MCF 10A (cell line): ENCODE measurements around the gene EFEMP2. TPM values are rescaled to one million over a fixed set of nuclear protein-coding genes. Genes with fewer than 3 reads are reported as not detected.

Experiments
- BruUV-seq: library from RNA; stranded (reverse); fragments of 400-500 nt; replicated peaks from 2 replicates; lab custom pipeline; 2021; lab: Mats Ljungman, UMichigan
- CTCF ChIA-PET: fragments of 300-600 bp; sonication (Branson Sonifier 250); formaldehyde crosslinking; extraction: SDS; loops from one replicate; lab custom pipeline; 2021; ENCODE audit warnings: antibody characterized with exemption, inconsistent platforms; lab: Yijun Ruan, JAX
- POLR2A ChIA-PET: fragments of 300-600, 350-650 bp; sonication (Branson Sonifier 250); formaldehyde crosslinking; extraction: SDS; loops from one replicate; lab custom pipeline; 2020; ENCODE audit warnings: antibody characterized with exemption, inconsistent platforms; lab: Yijun Ruan, JAX
- DNase-seq: peaks from one replicate; pipeline ENCODE4 v3.0.0-alpha.2; 2018; ENCODE audit not compliant: unreplicated experiment
- H3K27ac Mint-ChIP-seq: one replicate; pipeline ENCODE4 v1.8.0; 2022; ENCODE audit warnings: mild to moderate bottlenecking, low read depth, mixed read lengths; ENCODE audit not compliant: unreplicated experiment
- H3K27me3 Mint-ChIP-seq: one replicate; pipeline ENCODE4 v1.8.0; 2022; ENCODE audit warnings: mixed read lengths; ENCODE audit not compliant: insufficient read depth, unreplicated experiment
- H3K36me3 Mint-ChIP-seq: one replicate; pipeline ENCODE4 v1.8.0; 2022; ENCODE audit warnings: mild to moderate bottlenecking, moderate library complexity, mixed read lengths; ENCODE audit not compliant: insufficient read depth, unreplicated experiment
- H3K4me1 Mint-ChIP-seq: one replicate; pipeline ENCODE4 v1.8.0; 2022; ENCODE audit warnings: mixed read lengths; ENCODE audit not compliant: insufficient read depth, unreplicated experiment
- H3K4me3 Mint-ChIP-seq: one replicate; pipeline ENCODE4 v1.8.0; 2022; ENCODE audit warnings: mild to moderate bottlenecking, moderate library complexity, mixed read lengths; ENCODE audit not compliant: unreplicated experiment
- H3K9me3 Mint-ChIP-seq: one replicate; pipeline ENCODE4 v1.8.0; 2022; ENCODE audit warnings: mixed read lengths; ENCODE audit not compliant: unreplicated experiment
- intact Hi-C: fragments of 100-400 bp; cut with micrococcal nuclease; formaldehyde crosslinking; loops from 2 replicates; pipeline ENCODE4 v1.14.1; 2022
- total RNA-seq: library from RNA; stranded (reverse); gene quantifications from 2 replicates; pipeline ENCODE4 v1.2.3, GENCODE V29; 2022
- TF ChIP-seq, protein P1 (sequence below): fragments of 200-600 bp; IDR thresholded peaks from one replicate; pipeline ENCODE4 v1.8.0; 2022; ENCODE audit warnings: antibody characterized with exemption, mild to moderate bottlenecking; ENCODE audit not compliant: unreplicated experiment

The EFEMP2 gene
- total RNA-seq, 1 experiment from 2014 or later: 2.4 TPM

DNA sequence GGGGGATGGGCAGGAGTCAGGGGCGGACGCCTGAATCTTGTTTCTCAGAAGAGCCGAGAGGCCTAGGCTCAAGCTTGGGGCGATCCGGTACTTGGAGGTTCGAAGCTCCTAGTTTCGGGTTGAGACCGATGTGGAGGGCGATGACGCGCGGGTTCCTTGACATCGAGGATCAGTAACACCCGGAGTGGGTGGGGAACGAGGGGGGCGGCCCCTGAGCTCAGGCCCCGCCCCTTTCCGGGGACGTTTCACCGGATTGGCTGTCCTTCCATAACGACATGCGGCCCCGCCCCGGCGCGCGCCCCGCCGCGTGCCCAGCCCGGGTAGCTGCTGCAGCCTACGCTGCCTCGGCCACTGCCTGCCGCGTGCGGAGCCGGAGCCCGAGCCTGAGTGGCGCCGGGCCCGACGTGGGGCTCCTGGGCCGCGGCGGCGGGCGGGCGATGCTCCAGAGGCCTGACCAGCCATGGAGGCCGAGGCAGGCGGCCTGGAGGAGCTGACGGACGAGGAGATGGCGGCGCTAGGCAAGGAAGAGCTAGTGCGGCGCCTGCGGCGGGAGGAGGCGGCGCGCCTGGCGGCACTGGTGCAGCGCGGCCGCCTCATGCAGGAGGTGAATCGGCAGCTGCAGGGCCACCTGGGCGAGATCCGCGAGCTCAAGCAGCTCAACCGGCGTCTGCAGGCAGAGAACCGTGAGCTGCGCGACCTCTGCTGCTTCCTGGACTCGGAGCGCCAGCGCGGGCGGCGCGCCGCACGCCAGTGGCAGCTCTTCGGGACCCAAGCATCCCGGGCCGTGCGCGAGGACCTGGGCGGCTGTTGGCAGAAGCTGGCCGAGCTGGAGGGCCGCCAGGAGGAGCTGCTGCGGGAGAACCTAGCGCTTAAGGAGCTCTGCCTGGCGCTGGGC lies 18.0 kb upstream of the EFEMP2 start, which contains the start of gene CCDC85B:
TSS of gene CCDC85B (plus strand) at position 350 of the 895 bp plus-strand sequence. CDS start at position 461, 111 bp downstream.
- Mint-ChIP-seq H3K36me3 (peaks cover 74% of the 10 kb centered on the region), H3K9me3 (no peaks in the 10 kb centered on the region), H3K27ac (peak within 1 kb of the TSS; percentile 90), H3K4me3 (peak within 1 kb of the TSS; percentile 90), H3K4me1 (peaks cover 32% of the 10 kb centered on the region), H3K27me3 (no peaks in the 10 kb centered on the region)
- POLR2A ChIA-PET: interaction anchor here (0.6 to 9.9 kb wide), 39 partner anchors 9 to 876 kb away, joined by 3 to 222 read pairs (median 4); partner anchors contain the start of genes BANF1, C11orf68, CFL1 and DPF2
- BruUV-seq: no TSS peak
- CTCF ChIA-PET: interaction anchor here (0.6 to 9.0 kb wide), 14 partner anchors 8 to 380 kb away, joined by 3 to 203 read pairs (median 5); partner anchors contain the start of genes FOSL1 and MUS81
- peak; percentile 95 for DNase-seq
- intact Hi-C loops: loop anchor here (1.0 kb wide), 2 partner anchors 9 to 21 kb away; no protein-coding TSS in a partner anchor
- TF ChIP-seq, protein P1, sequence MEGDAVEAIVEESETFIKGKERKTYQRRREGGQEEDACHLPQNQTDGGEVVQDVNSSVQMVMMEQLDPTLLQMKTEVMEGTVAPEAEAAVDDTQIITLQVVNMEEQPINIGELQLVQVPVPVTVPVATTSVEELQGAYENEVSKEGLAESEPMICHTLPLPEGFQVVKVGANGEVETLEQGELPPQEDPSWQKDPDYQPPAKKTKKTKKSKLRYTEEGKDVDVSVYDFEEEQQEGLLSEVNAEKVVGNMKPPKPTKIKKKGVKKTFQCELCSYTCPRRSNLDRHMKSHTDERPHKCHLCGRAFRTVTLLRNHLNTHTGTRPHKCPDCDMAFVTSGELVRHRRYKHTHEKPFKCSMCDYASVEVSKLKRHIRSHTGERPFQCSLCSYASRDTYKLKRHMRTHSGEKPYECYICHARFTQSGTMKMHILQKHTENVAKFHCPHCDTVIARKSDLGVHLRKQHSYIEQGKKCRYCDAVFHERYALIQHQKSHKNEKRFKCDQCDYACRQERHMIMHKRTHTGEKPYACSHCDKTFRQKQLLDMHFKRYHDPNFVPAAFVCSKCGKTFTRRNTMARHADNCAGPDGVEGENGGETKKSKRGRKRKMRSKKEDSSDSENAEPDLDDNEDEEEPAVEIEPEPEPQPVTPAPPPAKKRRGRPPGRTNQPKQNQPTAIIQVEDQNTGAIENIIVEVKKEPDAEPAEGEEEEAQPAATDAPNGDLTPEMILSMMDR: no peak

DNA sequence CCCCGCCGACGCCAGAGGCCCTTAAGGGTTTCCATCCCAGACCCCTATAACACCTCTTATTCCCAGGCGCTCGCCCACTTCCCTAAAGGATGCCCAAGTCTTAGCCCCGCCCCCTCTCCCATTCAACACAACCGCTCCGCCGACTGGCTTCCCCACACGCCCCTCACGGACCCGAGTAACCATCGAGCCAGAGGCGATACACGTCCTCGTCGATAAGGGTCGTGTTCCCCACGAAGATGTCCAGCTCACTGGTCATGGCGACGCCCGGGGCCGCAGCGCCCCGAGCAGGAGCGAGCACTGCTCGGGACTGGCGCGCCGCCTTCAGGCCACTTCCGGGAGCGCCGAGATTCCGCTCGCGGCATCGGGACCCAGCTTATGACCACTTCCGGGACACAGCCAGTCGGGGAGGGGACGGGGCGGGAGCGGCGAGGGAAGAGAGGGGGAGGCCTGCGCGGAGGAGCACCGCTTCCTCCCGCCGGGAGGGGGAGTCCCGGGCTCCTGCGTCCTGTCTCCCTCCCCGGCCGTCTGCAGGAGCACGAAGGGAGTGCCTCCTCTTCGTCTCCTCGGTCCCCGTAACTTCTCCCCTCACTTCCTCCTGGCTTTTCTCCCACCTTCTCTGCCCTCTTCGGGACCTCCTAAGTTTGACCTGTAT lies 15.7 kb upstream of the EFEMP2 start, which contains the start of gene FIBP:
TSS of gene FIBP (minus strand) at position 309 of the 652 bp plus-strand sequence. CDS start at position 256, 53 bp downstream.
- peaks cover 66% of the 10 kb centered on the region for H3K36me3 Mint-ChIP-seq
- TF ChIP-seq, protein P1: peak; percentile 84
- peak within 1 kb of the TSS; percentile 90 for H3K27ac Mint-ChIP-seq
- H3K9me3 Mint-ChIP-seq: no peaks in the 10 kb centered on the region
- H3K4me3 Mint-ChIP-seq: peak within 1 kb of the TSS; percentile 90
- intact Hi-C loops: loop anchor here (1.0 to 2.0 kb wide), 2 partner anchors 73 to 101 kb away; partner anchors contain the start of gene SART1
- CTCF ChIA-PET: interaction anchor here (0.6 to 9.0 kb wide), 29 partner anchors 8 to 442 kb away, joined by 3 to 203 read pairs (median 4); partner anchors contain the start of genes BANF1, CTSW, EIF1AD and FOSL1
- POLR2A ChIA-PET: interaction anchor here (0.6 to 9.9 kb wide), 29 partner anchors 10 to 1576 kb away, joined by 3 to 222 read pairs (median 8); partner anchors contain the start of genes BANF1, C11orf68, CFL1 and DPP3
- DNase-seq: peak; percentile 97
- H3K27me3 Mint-ChIP-seq: no peaks in the 10 kb centered on the region
- H3K4me1 Mint-ChIP-seq: peaks cover 28% of the 10 kb centered on the region
- no TSS peak for BruUV-seq

DNA sequence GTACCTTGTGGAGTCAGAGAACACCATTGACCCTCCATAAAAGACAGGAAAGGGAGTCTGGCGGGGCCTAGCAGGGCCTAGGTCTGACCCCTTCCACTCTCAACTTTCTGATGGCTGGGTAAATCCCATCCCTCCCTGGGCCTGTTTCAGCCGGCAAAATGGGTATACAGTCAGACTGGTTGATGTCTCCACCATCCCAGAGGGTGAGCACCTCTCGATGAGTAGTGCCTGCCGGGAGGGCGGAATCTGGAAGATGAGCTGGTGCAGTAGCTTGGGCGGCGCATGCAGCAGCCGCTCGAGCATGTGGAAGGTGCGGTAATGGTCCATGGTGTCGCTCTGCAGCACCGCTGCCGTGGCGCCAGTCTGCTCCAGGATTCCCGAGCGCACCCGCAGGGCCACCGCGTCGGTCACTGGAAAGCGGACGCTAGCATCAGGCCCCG lies 15.1 kb upstream of the EFEMP2 start:
- TF ChIP-seq, protein P1: no peak
- POLR2A ChIA-PET: interaction anchor here (0.6 to 9.9 kb wide), 23 partner anchors 9 to 593 kb away, joined by 3 to 222 read pairs (median 13); partner anchors contain the start of genes BANF1, C11orf68, CFL1 and DPP3
- intact Hi-C loops: loop anchor here (1.0 to 2.0 kb wide), 2 partner anchors 73 to 102 kb away; partner anchors contain the start of gene SART1
- Mint-ChIP-seq H3K4me1 (peaks cover 26% of the 10 kb centered on the region), H3K9me3 (no peaks in the 10 kb centered on the region), H3K27me3 (no peaks in the 10 kb centered on the region), H3K27ac (peak overlapping the region; percentile 90), H3K4me3 (peak overlapping the region; percentile 90), H3K36me3 (peaks cover 61% of the 10 kb centered on the region)
- CTCF ChIA-PET: interaction anchor here (0.6 to 9.0 kb wide), 27 partner anchors 9 to 441 kb away, joined by 3 to 203 read pairs (median 5); partner anchors contain the start of genes CATSPER1, CTSW, KAT5 and MUS81
- TSS peak; percentile 1 for BruUV-seq
- DNase-seq: no peak
